Stimulated activated memory B cell treated with anti-CD40 and anti-IgM and Interleukin-4, amounts not matched to agents 10 μg/mL and 1 μg/mL and 100 μg/mL, for 72 hours (primary cell): ENCODE measurements around the gene CFAP47.

Experiments used
- ATAC-seq: fragments of 150-1000 bp; cut with Tn5 transposase; 2 replicates; pipeline ENCODE4 v1.10.0; 2021
- H3K27ac Mint-ChIP-seq: one replicate; pipeline ENCODE4 v1.8.0; 2022; ENCODE audit warnings: mild to moderate bottlenecking, mixed read lengths
- H3K27me3 Mint-ChIP-seq: one replicate; pipeline ENCODE4 v1.8.0; 2022; ENCODE audit warnings: mixed read lengths
- H3K36me3 Mint-ChIP-seq: one replicate; pipeline ENCODE4 v1.8.0; 2022; ENCODE audit warnings: mixed read lengths
- H3K4me1 Mint-ChIP-seq: one replicate; pipeline ENCODE4 v1.8.0; 2022; ENCODE audit warnings: mixed read lengths
- H3K4me3 Mint-ChIP-seq: one replicate; pipeline ENCODE4 v1.8.0; 2022; ENCODE audit warnings: mild to moderate bottlenecking, moderate library complexity, mixed read lengths
- H3K9me3 Mint-ChIP-seq: one replicate; pipeline ENCODE4 v1.8.0; 2022; ENCODE audit warnings: mixed read lengths

CFAP47 gene

GRCh38 chrX:36364262-36364661 is 444.7 kb downstream of the CFAP47 start:
- H3K4me1 Mint-ChIP-seq, result no peaks in the 10 kb centered on the region
- H3K36me3 Mint-ChIP-seq, result no peaks in the 10 kb centered on the region
- no peak for ATAC-seq
- H3K4me3 Mint-ChIP-seq, result no peak overlapping the region
- H3K27me3 Mint-ChIP-seq, result no peaks in the 10 kb centered on the region
- H3K9me3 Mint-ChIP-seq, result peaks cover 2% of the 10 kb centered on the region
- H3K27ac Mint-ChIP-seq, result no peak overlapping the region

GRCh38 chrX:36383495-36383894 is 464.0 kb downstream of the CFAP47 start:
- Mint-ChIP-seq H3K27me3 (no peaks in the 10 kb centered on the region), H3K4me1 (no peaks in the 10 kb centered on the region), H3K4me3 (no peak overlapping the region), H3K9me3 (no peaks in the 10 kb centered on the region), H3K36me3 (no peaks in the 10 kb centered on the region), H3K27ac (no peak overlapping the region)
- no peak for ATAC-seq

GRCh38 chrX:36388901-36389300 is 469.4 kb downstream of the CFAP47 start:
- no peak for ATAC-seq
- H3K4me1 Mint-ChIP-seq, result no peaks in the 10 kb centered on the region
- no peak overlapping the region for H3K27ac Mint-ChIP-seq
- no peak overlapping the region for H3K4me3 Mint-ChIP-seq
- H3K36me3 Mint-ChIP-seq, result no peaks in the 10 kb centered on the region
- no peaks in the 10 kb centered on the region for H3K27me3 Mint-ChIP-seq
- H3K9me3 Mint-ChIP-seq, result no peaks in the 10 kb centered on the region

GRCh38 chrX:36401774-36402173 is 482.2 kb downstream of the CFAP47 start:
- no peak for ATAC-seq
- H3K4me1 Mint-ChIP-seq, result no peaks in the 10 kb centered on the region
- no peaks in the 10 kb centered on the region for H3K36me3 Mint-ChIP-seq
- H3K27ac Mint-ChIP-seq, result no peak overlapping the region
- H3K27me3 Mint-ChIP-seq, result no peaks in the 10 kb centered on the region
- no peak overlapping the region for H3K4me3 Mint-ChIP-seq
- H3K9me3 Mint-ChIP-seq, result no peaks in the 10 kb centered on the region

- Mint-ChIP-seq H3K4me3 (no peak overlapping the region), H3K36me3 (no peaks in the 10 kb centered on the region), H3K4me1 (no peaks in the 10 kb centered on the region), H3K9me3 (no peaks in the 10 kb centered on the region), H3K27me3 (no peaks in the 10 kb centered on the region), H3K27ac (no peak overlapping the region)
- ATAC-seq, result no peak
These were observed 488.3 kb downstream of the CFAP47 start for GRCh38 chrX:36407836-36408235.

- Mint-ChIP-seq H3K9me3 (no peaks in the 10 kb centered on the region), H3K4me1 (no peaks in the 10 kb centered on the region), H3K4me3 (no peak overlapping the region), H3K36me3 (no peaks in the 10 kb centered on the region), H3K27ac (no peak overlapping the region), H3K27me3 (no peaks in the 10 kb centered on the region)
- ATAC-seq, result no peak
These were observed 494.5 kb downstream of the CFAP47 start for GRCh38 chrX:36414056-36414455.

GRCh38 chrX:36422368-36422767 is 502.8 kb downstream of the CFAP47 start:
- ATAC-seq, result no peak
- Mint-ChIP-seq H3K4me3 (no peak overlapping the region), H3K36me3 (no peaks in the 10 kb centered on the region), H3K27me3 (no peaks in the 10 kb centered on the region), H3K9me3 (no peaks in the 10 kb centered on the region), H3K27ac (no peak overlapping the region), H3K4me1 (no peaks in the 10 kb centered on the region)

GRCh38 chrX:36431819-36432218 is 512.3 kb downstream of the CFAP47 start:
- Mint-ChIP-seq H3K27ac (no peak overlapping the region), H3K27me3 (no peaks in the 10 kb centered on the region), H3K36me3 (no peaks in the 10 kb centered on the region), H3K4me3 (no peak overlapping the region), H3K9me3 (no peaks in the 10 kb centered on the region), H3K4me1 (no peaks in the 10 kb centered on the region)
- ATAC-seq, result no peak

- no peak for ATAC-seq
- no peaks in the 10 kb centered on the region for H3K36me3 Mint-ChIP-seq
- no peaks in the 10 kb centered on the region for H3K27me3 Mint-ChIP-seq
- H3K27ac Mint-ChIP-seq, result no peak overlapping the region
- H3K4me1 Mint-ChIP-seq, result no peaks in the 10 kb centered on the region
- no peaks in the 10 kb centered on the region for H3K9me3 Mint-ChIP-seq
- H3K4me3 Mint-ChIP-seq, result no peak overlapping the region
These were observed 515.0 kb downstream of the CFAP47 start for GRCh38 chrX:36434522-36434921.
